HG03565 (cell line): Measurements from ENCODE around the gene CTXND1.
"Not testable (repeated sequence)": the region's sequence is repeated elsewhere in the genome, so short reads cannot be mapped to it uniquely, and the experiment has no call there.

Experiments used
- ATAC-seq: cut with Tn5 transposase; IDR thresholded peaks from one replicate; pipeline ENCODE4 v1.9.1; 2021; ENCODE audit warnings: mild to moderate bottlenecking, moderate library complexity; ENCODE audit not compliant: unreplicated experiment

CTXND1 gene

DNA sequence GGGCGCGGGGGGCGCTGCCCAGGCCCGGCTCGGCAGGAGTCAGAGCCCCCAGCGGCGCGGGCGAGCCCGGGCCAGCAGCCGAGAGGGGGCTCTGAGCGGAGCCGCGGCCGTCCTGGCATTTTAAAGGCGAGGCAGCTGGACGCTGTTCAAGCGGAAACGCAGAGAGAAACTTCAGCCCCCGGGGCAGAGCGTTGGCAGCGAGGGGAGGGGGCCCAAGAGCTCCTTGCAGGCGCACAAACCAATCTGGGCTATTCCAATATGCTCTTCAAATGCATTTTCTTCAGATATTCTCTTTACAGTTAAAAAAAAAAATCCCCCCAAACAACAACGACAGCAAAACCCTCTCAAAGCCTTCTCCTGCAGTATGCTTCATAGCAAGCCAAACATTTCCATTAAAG lies at the start of gene CTXND1:
Gene CTXND1, minus strand, starts transcription at position 93 of the 398 bp plus-strand sequence. CDS start 50,264 bp downstream, outside the sequence.
- ATAC-seq, result no peak

DNA sequence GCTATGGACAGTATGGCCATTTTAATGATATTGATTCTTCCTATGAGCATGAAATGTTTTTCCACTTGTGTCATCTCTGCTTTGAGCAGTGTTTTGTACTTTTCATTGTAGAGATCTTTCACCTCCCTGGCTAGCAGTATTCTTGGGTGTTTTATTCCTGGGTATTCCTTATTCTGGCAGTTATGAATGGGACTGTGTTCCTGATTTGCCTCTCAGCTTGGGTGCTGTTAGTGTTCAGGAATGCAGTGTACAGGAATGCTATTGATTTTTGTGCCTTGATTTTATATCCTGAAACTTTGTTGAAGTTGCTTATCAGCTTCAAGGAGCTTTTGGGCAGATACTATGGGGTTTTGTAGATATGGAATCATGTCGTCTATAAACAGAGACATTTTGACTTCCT lies 49.5 kb upstream of the CTXND1 start:
- ATAC-seq, result no peak

DNA sequence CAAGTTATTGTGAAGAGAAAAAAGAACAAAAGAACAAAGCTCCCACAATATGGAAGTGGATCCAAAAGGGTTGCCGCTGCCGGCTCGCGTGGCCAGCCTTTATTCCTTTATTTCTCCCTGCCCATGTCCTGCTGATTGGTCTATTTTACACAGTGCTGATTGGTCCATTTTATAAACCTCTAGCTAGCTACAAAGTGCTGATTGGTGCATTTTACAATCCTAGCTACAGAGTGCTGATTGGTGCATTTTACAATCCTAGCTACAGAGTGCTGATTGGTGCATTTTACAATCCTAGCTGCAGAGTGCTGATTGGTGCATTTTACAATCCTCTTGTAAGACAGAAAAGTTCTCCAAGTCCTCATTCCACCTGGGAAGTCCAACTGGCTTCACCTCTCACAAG lies 43.8 kb upstream of the CTXND1 start:
- not testable (repeated sequence) for ATAC-seq

GRCh38 chr15:80292079-80292478 lies 40.1 kb upstream of the CTXND1 start:
- no peak for ATAC-seq

- not testable (repeated sequence) for ATAC-seq
Observed at GRCh38 chr15:80290891-80291290, 38.9 kb upstream of the CTXND1 start.

DNA sequence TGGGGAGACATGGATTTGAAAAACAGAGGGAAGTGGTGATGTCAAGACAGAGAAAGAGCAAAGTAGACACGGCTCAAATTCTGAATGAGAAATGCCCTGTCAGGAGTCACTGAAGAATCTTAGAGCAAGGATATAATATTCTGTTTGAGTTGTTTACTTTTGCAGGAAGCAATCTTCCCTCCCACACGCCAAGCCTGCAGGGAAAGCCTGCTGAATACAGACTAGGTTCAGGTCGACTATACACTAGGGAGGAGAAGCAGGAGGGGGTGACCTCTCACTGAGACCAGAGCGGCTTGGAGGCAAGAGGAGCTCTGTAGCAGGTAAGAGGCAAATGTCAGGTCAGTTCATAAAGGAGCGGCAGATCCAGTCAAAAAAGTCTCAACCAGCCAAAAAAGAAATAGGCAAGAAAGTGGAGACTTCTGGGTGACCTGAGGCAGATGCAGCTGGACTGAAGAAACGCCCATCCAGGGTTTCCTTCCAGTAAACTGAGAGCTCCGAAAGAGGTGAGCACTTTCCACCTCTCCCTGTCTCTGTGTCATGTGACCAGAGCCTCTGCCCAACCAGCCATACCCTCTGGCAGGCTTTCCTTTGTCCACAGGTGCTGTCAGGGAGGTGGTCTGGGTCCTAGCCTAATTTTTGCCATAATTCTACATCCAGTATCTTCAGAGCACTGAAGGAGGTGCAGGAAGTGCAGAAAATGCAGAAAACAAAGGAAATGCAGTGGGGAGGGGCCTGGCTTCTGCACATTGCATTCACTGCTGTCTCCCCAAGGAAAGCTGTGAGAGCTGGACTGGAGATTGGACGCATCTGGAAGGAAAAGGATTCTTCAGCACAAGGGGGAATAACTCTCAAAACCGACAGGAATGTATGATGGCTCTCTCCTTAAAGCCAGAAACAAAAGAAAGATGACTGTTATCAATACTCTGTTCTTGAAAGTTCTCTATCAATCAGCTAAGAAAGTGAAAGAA lies 37.8 kb upstream of the CTXND1 start:
- ATAC-seq, result no peak

GRCh38 chr15:80288131-80288530 lies 36.1 kb upstream of the CTXND1 start:
- no peak for ATAC-seq

GRCh38 chr15:80286055-80286454 lies 34.0 kb upstream of the CTXND1 start:
- no peak for ATAC-seq

GRCh38 chr15:80285379-80285778 lies 33.4 kb upstream of the CTXND1 start:
- ATAC-seq, result no peak

DNA sequence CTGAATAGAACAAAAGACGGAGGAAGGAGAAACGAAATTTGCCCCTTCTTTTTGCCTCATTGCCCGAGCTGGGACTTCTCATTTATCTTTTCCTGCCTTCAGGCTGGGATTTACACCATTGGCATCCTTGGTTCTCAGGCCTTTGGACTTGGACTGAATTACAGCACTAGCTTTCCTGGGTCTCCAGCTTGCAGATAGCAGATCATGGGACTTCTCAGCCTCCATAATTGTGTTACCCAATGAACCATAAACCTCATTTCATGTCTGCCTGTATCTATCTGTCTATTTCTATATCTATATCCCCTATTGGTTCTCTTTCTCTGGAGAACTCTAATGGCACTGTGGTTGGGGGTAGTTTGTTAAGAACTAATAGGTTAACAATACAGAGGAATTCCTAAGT lies 31.5 kb upstream of the CTXND1 start:
- ATAC-seq, result no peak

GRCh38 chr15:80277147-80277546 lies 25.1 kb upstream of the CTXND1 start:
- no peak for ATAC-seq

- no peak for ATAC-seq
Observed at GRCh38 chr15:80275961-80276360, 23.9 kb upstream of the CTXND1 start.

GRCh38 chr15:80274996-80275395 lies 23.0 kb upstream of the CTXND1 start:
- ATAC-seq, result no peak

DNA sequence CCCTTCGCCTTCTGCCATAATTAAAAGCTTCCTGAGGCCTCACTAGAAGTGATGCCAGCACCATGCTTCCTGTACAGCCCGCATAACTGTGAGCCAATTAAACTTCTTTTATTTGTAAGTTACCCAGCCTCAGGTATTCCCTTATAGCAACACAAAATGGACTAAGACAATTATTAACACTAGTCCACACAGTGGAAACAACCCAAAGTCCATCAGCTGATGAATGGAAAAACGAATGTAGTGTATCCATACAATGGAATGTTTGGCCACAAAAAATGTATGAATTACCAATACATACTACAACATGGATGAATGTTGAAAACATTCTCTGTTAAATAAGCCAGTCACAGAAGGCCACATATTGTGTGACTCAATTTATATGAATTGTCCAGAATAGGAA lies 22.5 kb upstream of the CTXND1 start:
- ATAC-seq, result no peak

DNA sequence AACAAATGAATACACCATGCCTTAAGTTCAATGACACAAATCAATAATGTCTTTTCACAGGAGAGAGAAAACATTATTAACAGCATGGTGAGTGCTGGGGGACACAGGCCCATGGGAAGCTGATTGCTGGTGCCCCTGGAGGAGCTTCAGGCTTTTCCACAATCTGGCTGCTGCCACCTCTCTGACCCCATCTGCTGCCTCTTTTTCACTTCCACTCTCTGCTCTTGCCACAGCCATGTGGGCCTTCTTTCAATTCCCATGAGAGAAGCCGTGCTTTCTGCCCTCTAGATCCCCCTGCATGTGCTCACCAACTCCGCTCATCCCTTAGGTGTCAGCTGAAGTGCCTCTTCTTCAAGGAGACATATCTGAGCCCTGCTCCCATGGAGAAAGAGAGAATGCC lies 21.0 kb upstream of the CTXND1 start:
- ATAC-seq, result no peak

- no peak for ATAC-seq
Observed at GRCh38 chr15:80270472-80270871, 18.5 kb upstream of the CTXND1 start.

- no peak for ATAC-seq
Observed at GRCh38 chr15:80268101-80268500, 16.1 kb upstream of the CTXND1 start.

- no peak for ATAC-seq
Observed at GRCh38 chr15:80267658-80268057, 15.6 kb upstream of the CTXND1 start.

DNA sequence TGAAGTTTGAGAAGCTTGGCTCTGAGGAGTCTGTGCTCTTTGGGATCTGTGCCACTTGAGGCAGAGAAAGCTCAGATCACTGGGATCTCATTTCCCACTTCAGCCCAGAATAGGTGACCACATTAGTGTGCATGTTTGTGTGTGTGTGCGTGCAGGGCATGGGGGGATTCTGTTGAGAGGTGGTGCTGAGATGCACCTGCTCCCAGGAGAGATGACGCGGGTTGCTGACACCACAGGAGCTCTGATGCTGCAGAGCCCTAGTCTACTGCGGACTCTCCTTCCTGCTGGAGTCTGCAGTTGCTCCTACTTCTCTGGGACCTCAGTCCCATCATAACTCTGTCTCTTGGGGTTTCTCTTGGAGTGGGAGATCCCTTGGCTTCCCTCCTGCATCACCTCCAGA lies 14.7 kb upstream of the CTXND1 start:
- no peak for ATAC-seq

DNA sequence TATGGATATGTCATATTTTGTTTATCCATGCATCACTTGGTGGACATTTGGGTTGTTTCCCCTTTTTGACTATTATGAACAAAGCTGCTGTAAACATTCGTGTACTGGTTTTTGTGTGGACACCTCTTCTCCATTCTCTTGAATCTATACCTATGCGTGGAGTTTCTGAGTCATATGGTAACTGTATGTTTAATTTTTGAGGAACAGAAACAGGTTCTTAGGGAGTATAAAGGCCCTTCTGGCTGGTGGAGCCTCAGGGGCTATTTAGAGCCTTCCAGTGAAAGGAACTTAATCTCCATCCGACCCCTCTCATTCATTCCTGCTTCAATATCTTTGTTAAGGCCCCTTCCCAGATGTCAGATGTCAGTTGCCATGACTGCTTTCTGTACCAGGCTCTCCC lies 14.1 kb upstream of the CTXND1 start:
- ATAC-seq, result peak; percentile 46

GRCh38 chr15:80265021-80265420 lies 13.0 kb upstream of the CTXND1 start:
- ATAC-seq, result no peak

- ATAC-seq, result no peak
Observed at GRCh38 chr15:80264031-80264430, 12.0 kb upstream of the CTXND1 start.

GRCh38 chr15:80260551-80260950 lies 8.5 kb upstream of the CTXND1 start:
- no peak for ATAC-seq
